Activated T-helper 1 cell treated with anti-CD3 and anti-CD28 coated beads, Interleukin-2, amount 50 U/mL, for 16 hours (primary cell): ENCODE measurements around the gene ZNF638.

Source experiments
- DNase-seq, 2 donors: peaks; one replicate each; pipeline ENCODE4 v3.0.0-alpha.2; 2020; ENCODE audit warnings: low read depth in 1 of 2, low spot score in 1 of 2

The ZNF638 gene

GRCh38 chr2:71468279-71469015, 136.9 kb downstream of the ZNF638 start:
- no peak for DNase-seq

DNA sequence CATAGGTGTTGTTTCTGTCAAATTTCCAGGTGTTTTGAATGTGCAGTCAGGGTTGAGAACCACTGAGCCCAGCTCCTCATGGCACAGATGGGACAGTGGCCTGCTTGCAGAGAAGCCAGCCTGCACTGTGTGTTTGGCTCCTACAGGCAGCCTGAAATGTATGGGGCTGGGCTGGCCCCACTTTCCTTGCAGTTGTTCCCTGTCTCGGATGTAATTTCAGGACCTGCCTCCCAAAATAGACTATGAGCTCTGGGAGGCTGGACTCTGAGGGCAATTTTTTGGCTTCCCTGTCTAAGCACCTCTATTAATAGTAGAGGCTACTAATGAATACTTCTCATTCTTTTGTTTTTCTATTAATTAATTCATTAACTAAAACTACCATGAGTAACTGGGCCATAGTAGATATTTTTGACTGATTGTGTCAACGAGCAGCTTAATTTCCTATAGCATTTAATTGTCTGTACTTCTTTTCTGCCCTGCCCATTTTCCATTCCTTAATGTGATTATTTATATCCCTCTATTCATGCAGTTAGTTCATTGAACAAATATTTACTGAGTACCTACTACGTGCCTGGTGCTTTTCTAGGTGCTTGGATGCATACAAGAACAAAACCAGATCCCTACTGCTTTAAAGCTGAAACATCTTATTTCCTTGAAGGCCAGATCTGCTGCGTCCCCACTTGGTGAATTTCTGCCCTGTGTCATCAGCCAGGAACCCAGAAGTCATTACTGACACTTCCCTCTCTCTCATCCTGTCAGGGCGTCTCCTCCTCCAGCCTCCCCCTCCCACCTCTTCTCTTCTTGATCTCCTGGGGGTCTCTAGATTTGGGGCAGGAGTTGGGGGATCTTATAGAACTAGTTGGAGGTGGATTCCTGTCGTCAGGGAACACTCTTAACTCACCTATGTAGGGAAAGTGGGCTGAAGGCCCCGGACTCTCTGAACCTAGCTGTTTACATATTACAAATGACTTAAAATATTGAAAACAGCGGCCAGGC, 138.1 kb downstream of the ZNF638 start:
- no peak for DNase-seq

- no peak for DNase-seq
Observed at GRCh38 chr2:71471276-71471675, 139.7 kb downstream of the ZNF638 start.

DNA sequence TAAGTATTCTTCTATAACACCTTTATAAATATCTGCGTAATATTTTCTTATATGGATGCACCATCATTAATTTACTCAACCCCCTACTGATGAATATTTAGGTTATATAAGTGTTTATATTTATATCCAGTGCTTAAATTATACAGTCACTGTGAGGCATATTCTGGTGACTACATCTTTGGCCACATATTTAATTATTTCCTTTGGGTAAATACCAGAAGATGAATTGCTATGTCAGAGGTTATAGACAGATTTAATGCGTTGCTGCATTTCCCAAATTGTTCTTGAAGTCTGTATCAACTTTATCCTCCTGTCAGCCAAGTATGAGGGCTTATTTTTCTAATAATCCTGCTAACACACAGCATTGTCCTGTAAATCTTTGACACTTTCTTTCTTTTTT, 140.4 kb downstream of the ZNF638 start:
- DNase-seq: no peak

GRCh38 chr2:71473346-71474031, 141.9 kb downstream of the ZNF638 start:
- DNase-seq: no peak

DNA sequence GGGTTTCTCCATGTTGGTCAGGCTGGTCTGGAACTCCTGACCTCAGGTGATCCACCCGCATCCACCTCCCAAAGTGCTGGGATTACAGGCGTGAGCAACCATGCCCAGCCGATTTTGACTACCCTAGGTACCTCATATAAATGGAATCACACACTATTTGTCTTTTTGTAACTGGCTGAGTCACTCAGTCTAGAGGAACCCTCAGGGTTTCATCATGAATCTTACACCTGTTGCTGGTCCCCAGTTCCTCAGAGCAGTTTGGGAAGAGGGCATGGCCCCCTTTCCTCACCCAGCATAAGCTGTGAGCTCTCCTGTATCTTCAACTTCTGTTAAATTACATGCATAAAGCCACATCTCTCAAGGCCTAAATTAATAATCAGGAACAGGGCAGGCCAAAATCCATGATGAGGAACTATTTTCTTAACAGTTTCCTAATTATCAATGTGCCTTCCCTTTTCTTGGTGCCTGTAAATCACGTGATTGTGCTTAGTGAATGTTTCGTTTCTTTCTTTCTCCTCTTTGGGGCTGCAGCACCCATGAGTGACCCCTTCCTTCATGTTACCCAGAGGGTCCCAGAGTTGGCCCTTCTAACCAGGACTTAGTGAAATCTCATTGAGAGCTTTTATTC, 142.6 kb downstream of the ZNF638 start:
- no peak for DNase-seq

GRCh38 chr2:71474744-71475397, 143.3 kb downstream of the ZNF638 start:
- no peak for DNase-seq

GRCh38 chr2:71476495-71476894, 144.9 kb downstream of the ZNF638 start:
- no peak for DNase-seq

DNA sequence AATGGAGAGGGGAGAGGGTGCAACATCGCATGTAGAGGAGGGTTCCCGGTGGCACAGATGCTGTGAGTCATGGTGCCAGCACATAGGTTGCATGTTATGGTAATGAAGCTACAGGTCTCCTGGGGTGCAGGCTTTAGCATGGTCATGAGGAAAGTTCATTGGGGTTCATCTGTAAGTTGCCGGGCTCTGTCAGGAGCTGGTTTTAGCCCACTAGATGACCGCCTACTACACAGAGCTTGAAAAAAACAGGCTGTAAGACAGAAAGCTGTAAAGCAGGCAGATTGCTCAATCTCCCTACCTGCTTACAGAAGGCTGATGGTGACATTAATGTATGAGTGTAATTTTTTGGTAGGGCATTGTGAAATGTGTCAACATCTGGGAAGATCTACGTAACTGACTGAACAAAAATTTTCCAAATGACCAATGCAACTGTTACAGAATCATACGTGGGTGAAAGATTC, 145.7 kb downstream of the ZNF638 start:
- no peak for DNase-seq

DNA sequence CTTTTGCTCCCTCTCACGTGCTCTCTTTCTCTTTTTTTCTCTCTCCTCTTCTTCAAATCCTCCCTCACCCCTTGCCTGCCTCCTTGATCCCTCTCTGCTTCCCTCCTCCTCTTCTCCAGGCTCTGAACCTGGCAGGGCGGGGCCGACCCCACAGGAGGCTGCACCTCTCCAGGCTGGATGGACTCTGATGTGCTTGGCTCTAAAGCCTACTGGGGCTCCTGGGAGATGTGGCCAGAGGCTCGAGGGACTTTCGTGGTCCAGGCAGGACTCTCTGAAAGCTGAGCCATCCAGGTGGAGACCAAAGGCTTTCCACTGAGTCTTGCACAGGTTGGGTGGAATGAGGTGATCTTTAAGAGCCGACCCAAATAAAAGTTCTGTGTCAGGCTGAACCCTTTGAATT, 147.2 kb downstream of the ZNF638 start:
- DNase-seq: no peak

GRCh38 chr2:71479261-71479660, 147.7 kb downstream of the ZNF638 start:
- DNase-seq: no peak

DNA sequence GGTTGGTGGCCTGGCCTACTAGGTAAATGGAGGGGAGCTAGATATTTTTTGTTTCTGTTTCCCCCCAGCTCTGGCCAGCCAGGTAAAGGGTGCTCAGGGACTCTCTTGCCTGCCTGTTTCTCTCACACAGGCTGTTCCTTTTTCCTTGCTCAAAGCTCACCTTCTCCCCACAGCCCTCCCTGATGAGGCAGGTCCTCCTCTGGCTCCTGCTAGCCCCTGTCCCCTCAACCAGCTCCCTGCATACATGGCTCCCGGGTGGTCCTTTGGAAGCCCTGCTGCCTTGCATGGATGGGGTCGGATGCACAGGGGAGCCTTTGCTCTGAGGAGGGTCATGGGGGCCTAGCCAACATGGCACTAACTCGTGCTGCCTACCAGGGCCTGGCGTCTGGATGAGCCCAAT, 149.5 kb downstream of the ZNF638 start:
- DNase-seq: no peak

- DNase-seq: no peak
Observed at GRCh38 chr2:71482055-71482454, 150.5 kb downstream of the ZNF638 start.

GRCh38 chr2:71483246-71483645, 151.7 kb downstream of the ZNF638 start:
- no peak for DNase-seq

- DNase-seq: no peak
Observed at GRCh38 chr2:71484354-71484753, 152.8 kb downstream of the ZNF638 start.
